ENCODE results near the gene TBX10.

GRCh38 chr11:67613313-67613959 is 26.1 kb downstream of the TBX10 start:
- no peak for TF ChIP-seq CTCF (IDR thresholded peaks at IDR 0.05; ENCODE audit: low read length)
- TF ChIP-seq EZH2 (optimal IDR thresholded peaks at IDR 0.05; ENCODE audit: low read depth, low read length), result no peak
